OCI-LY3 (cell line): ENCODE data around the gene CTNNBIP1.

Source experiments
- H2AFZ ChIP-seq: fragments of 200-600, 300-600 bp; shearing (Covaris generic); 2 replicates; pipeline ENCODE4 v1.6.0; 2014; ENCODE audit warnings: antibody characterized with exemption, low read depth, low read length
- H3K27ac ChIP-seq: fragments of 200-600, 300-600 bp; sonication (generic); 2 replicates; pipeline ENCODE4 v1.5.1; 2014; ENCODE audit warnings: mild to moderate bottlenecking, low read length, moderate library complexity, mixed read lengths
- H3K27me3 ChIP-seq: fragments of 200-600, 300-600 bp; sonication (generic); 2 replicates; pipeline ENCODE4 v1.6.1; 2014; ENCODE audit warnings: low read depth, low read length, mixed read lengths
- H3K36me3 ChIP-seq: fragments of 200-600, 300-600 bp; sonication (generic); replicated peaks from 2 replicates; pipeline ENCODE3; 2014; ENCODE audit warnings: low read depth, low read length, mixed read lengths
- H3K4me1 ChIP-seq: fragments of 300-600, 200-600 bp; sonication (generic); 2 replicates; pipeline ENCODE4 v1.6.1; 2014; ENCODE audit warnings: low read length, mixed read lengths
- H3K4me2 ChIP-seq: fragments of 200-600, 300-600 bp; sonication (generic); 2 replicates; pipeline ENCODE4 v1.6.1; 2014; ENCODE audit warnings: low read length, mixed read lengths
- H3K4me3 ChIP-seq: fragments of 300-600, 200-600 bp; sonication (generic); 2 replicates; pipeline ENCODE4 v1.5.1; 2014; ENCODE audit warnings: antibody characterized with exemption, mild to moderate bottlenecking, low read length, moderate library complexity
- H3K79me2 ChIP-seq: fragments of 300-600, 200-600 bp; shearing (Covaris generic); 2 replicates; pipeline ENCODE4 v1.6.1; 2014; ENCODE audit warnings: mild to moderate bottlenecking, low read length, mixed read lengths
- H3K9ac ChIP-seq: fragments of 300-600, 200-600 bp; shearing (Covaris generic); 2 replicates; pipeline ENCODE4 v1.6.0; 2014; ENCODE audit warnings: mild to moderate bottlenecking, low read length, moderate library complexity
- H3K9me3 ChIP-seq: fragments of 200-600, 300-600 bp; shearing (Covaris generic); 2 replicates; pipeline ENCODE4 v1.6.1; 2014; ENCODE audit warnings: low read length, mixed read lengths; ENCODE audit not compliant: insufficient read depth
- H4K20me1 ChIP-seq: fragments of 200-600, 300-600 bp; sonication (generic); 2 replicates; pipeline ENCODE4 v1.6.1; 2016; ENCODE audit warnings: low read length, mixed read lengths; ENCODE audit not compliant: insufficient read depth
- EZH2phosphoT487 ChIP-seq: fragments of 200-600 bp; shearing (Covaris generic); IDR thresholded peaks from 2 replicates; pipeline ENCODE4 v1.6.1; 2018; ENCODE audit warnings: antibody characterized with exemption, mixed run types, low read depth
- TF ChIP-seq, protein P1 (sequence below): fragments of 200-600, 300-600 bp; sonication (generic); IDR thresholded peaks from 2 replicates; pipeline ENCODE4 v1.5.1; 2014; ENCODE audit warnings: antibody characterized with exemption, low read length, low read depth

CTNNBIP1 gene

DNA sequence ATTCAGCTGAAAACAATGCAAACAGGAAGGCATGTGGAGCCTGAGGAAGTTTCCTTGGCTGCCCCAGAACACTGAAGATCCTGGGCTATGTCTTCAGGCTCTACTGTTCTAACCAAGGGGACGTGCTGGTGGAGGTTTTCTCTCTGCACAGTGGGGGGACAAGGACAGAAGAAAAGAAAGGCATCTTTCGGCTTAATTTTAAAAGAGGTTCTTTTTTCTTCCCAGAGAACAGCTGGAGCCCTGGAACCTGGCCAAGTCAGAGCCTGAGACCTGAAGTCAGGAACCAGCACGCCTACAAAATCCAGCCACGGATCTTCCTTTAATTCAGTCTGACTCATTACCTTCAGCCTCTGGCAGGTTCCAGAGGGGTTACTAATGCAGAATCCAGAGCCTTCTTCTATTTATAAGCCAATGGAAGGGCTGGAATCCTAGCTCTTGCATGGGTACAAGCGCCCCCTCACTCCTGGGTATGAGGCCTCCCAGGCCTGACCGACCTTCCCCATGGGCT lies 19.8 kb downstream of the CTNNBIP1 start:
- no peak overlapping the region for H3K9ac ChIP-seq
- no peaks in the 10 kb centered on the region for H3K27me3 ChIP-seq
- no peaks in the 10 kb centered on the region for H4K20me1 ChIP-seq
- no peak for TF ChIP-seq EZH2phosphoT487
- TF ChIP-seq, protein P1, sequence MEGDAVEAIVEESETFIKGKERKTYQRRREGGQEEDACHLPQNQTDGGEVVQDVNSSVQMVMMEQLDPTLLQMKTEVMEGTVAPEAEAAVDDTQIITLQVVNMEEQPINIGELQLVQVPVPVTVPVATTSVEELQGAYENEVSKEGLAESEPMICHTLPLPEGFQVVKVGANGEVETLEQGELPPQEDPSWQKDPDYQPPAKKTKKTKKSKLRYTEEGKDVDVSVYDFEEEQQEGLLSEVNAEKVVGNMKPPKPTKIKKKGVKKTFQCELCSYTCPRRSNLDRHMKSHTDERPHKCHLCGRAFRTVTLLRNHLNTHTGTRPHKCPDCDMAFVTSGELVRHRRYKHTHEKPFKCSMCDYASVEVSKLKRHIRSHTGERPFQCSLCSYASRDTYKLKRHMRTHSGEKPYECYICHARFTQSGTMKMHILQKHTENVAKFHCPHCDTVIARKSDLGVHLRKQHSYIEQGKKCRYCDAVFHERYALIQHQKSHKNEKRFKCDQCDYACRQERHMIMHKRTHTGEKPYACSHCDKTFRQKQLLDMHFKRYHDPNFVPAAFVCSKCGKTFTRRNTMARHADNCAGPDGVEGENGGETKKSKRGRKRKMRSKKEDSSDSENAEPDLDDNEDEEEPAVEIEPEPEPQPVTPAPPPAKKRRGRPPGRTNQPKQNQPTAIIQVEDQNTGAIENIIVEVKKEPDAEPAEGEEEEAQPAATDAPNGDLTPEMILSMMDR = no peak
- H2AFZ ChIP-seq = no peak overlapping the region
- peaks cover 4% of the 10 kb centered on the region for H3K4me1 ChIP-seq
- H3K79me2 ChIP-seq = no peaks in the 10 kb centered on the region
- no peak overlapping the region for H3K27ac ChIP-seq
- H3K4me2 ChIP-seq = no peak overlapping the region
- no peaks in the 10 kb centered on the region for H3K9me3 ChIP-seq
- H3K36me3 ChIP-seq = no peaks in the 10 kb centered on the region
- H3K4me3 ChIP-seq = no peak overlapping the region

- Histone ChIP-seq H3K9me3 (no peaks in the 10 kb centered on the region), H3K9ac (no peak overlapping the region), H3K4me1 (peaks cover 4% of the 10 kb centered on the region), H3K4me3 (no peak overlapping the region), H3K36me3 (no peaks in the 10 kb centered on the region), H3K27me3 (no peaks in the 10 kb centered on the region), H2AFZ (no peak overlapping the region), H3K79me2 (no peaks in the 10 kb centered on the region), H3K4me2 (no peak overlapping the region), H3K27ac (no peak overlapping the region), H4K20me1 (no peaks in the 10 kb centered on the region)
- TF ChIP-seq, protein P1 = no peak
- no peak for TF ChIP-seq EZH2phosphoT487
These were observed 20.7 kb downstream of the CTNNBIP1 start for GRCh38 chr1:9889411-9889810.

DNA sequence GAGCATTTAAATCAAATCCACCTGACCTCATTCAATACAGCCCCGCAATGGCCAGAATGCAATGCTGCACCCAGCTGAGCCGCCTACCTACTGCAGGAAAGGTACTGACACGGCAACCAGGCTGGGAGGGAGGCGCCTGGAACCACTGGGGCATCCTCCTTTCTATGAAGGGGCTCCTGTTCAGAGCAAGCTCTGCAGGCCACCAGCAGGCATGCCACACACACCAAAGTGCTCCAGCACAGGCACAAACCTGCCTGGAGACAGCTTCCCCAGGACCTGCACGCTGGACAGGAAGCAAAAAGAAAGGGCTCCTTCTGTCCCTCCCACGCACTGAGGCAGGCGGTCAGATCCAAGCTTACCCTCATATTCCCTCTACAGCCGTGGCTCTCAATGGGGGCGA lies 21.2 kb downstream of the CTNNBIP1 start:
- Histone ChIP-seq H3K4me3 (no peak overlapping the region), H2AFZ (no peak overlapping the region), H3K36me3 (no peaks in the 10 kb centered on the region), H3K4me1 (peaks cover 4% of the 10 kb centered on the region), H3K4me2 (no peak overlapping the region), H4K20me1 (no peaks in the 10 kb centered on the region), H3K9me3 (no peaks in the 10 kb centered on the region), H3K27me3 (no peaks in the 10 kb centered on the region), H3K79me2 (no peaks in the 10 kb centered on the region), H3K27ac (no peak overlapping the region), H3K9ac (no peak overlapping the region)
- TF ChIP-seq, protein P1 = no peak
- TF ChIP-seq EZH2phosphoT487 = no peak

DNA sequence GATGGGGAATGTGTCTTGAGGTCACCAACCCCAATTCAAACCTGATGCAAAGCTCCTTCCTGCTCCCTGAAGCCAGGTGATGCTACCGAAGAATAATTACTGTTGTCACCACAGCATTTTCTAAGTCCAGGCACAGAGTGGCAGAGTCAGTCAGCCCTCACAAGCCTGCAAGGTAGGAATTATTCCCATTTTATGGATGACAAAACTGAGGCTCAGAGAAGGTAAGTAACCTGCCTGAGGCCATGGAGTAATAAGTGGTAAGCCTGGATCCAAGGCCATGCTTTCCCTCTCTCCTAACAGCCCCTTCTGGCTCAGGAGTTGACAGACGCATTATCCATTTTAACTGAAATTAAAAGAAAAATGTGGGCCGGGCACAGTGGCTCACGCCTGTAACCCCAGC lies 23.0 kb downstream of the CTNNBIP1 start:
- Histone ChIP-seq H3K4me3 (no peak overlapping the region), H3K9me3 (no peaks in the 10 kb centered on the region), H4K20me1 (no peaks in the 10 kb centered on the region), H3K36me3 (no peaks in the 10 kb centered on the region), H3K27me3 (no peaks in the 10 kb centered on the region), H3K79me2 (no peaks in the 10 kb centered on the region), H2AFZ (no peak overlapping the region), H3K4me2 (no peak overlapping the region), H3K4me1 (no peaks in the 10 kb centered on the region), H3K9ac (no peak overlapping the region), H3K27ac (no peak overlapping the region)
- TF ChIP-seq, protein P1 = no peak
- no peak for TF ChIP-seq EZH2phosphoT487
